HG02943 (cell line): ENCODE measurements around the gene R3HDML.

Experiments
- ATAC-seq: cut with Tn5 transposase; IDR thresholded peaks from one replicate; pipeline ENCODE4 v1.9.1; 2021; ENCODE audit warnings: mild to moderate bottlenecking, low read depth, moderate library complexity; ENCODE audit not compliant: unreplicated experiment

The R3HDML gene

DNA sequence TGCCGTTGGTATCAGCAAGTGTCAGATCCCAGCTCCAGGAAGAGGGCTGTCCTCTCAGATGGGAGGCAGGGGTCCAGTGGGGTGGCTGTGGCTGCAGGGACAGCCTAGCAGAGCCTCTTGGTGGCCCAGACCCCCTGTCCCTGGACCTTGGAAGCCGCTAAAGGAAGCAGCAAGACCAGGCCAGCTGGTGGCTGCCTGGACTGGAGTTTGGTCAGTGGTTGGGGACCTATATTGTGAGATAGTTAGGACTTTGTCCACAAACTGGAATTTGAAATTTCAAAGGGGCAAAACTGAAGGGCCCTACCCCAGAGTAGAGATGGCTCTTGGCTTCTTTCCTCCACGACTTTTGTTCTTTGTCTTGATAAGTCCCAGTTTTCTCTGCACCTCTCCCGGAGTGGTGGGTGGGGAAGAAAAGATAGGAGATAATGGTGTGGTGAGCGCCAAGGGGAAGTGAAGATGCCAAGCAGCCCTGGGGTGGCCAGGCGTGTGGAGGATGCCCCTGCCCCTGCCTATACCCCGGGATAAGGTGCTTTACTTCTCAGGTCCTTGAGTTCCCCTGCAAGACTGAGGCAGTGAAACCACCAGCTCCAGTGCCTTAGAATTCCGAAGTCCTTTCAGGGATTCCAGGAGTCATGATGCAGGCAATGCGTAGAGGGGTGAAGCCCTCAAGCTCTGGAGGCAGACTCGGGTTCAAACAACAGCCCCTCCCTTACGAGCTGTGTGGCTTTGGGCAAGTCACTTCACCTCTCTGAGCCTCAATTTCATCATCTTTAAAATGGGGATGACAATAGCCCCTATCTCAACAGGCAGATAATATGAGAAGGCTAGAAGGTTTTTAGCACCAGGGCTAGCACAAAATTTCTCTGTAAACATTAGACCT is 58.9 kb downstream of the R3HDML start:
- ATAC-seq = no peak

DNA sequence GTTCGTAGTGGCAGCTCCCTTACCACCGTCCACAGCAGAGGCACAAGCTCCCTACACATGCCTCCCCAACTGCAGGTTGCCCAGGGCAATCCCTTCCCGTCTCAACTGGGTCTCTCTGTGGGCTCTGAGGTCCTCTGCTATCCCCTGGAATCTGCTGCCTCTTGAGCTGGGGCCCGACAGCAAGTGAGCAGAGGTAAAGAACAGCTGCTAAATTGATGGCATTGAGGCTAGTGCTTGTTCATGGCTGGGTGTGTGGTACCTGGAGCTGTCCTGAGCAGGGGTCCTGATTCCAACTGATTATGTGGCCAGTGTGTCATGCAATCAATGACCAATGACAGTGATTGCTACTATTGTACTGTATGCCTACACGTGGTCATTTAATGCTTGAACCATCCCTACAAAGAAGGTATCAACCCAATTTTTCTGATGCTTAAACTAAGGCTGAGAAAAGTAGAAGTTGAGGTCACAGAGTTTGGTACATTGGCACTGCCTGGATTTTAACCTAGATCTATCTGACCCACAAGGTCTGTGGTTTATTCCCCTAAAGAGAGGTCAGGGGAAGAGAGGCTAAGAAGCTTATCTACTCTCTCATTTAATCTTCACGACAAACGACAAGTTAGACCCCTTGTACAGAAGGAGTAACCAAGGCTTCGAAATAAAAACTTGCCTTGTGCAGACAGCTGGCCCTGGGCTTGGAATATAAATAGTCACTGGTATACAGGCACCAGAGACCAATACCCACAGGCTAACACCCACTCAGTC is 59.7 kb downstream of the R3HDML start:
- no peak for ATAC-seq

DNA sequence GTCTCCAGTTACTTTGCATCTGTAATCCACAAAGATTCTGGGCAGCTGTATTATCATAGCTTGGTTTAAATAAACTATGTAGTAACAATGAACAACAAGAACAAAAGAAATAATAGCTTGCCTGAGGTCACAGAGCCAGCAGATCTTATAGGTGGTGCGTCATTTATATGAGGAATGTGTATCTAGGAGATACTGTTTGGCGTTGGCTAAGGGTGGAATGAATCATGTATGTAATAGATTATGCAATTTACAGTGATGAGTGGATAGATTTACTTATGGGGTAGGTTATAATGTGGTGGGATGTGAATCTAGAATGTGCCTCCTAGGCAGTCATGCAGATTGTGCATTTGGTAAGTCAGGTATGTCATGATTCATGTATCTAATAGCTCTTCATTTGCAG is 61.5 kb downstream of the R3HDML start:
- ATAC-seq = no peak

- no peak for ATAC-seq
Observed at GRCh38 chr20:44399446-44399845, 62.6 kb downstream of the R3HDML start.

- no peak for ATAC-seq
Observed at GRCh38 chr20:44400671-44400969, 63.8 kb downstream of the R3HDML start.
